Stomach (tissue), 4 donors: ENCODE results near the gene SSC5D.

Experiments
- POLR2A ChIP-seq, 4 donors: fragments of 450-650 bp; IDR thresholded peaks; one replicate each; pipeline ENCODE4 v1.6.1; 2016; ENCODE audit warnings: antibody characterized with exemption in 4 of 4, control low read depth in 2 of 4, mild to moderate bottlenecking in 1 of 4, moderate library complexity in 1 of 4
- POLR2AphosphoS5 ChIP-seq, 3 donors: sonication (generic); formaldehyde crosslinking; IDR thresholded peaks; one replicate each; pipeline ENCODE4 v1.6.1; 2016; ENCODE audit warnings: antibody characterized with exemption in 3 of 3
- TF ChIP-seq, protein P1 (sequence below), 7 experiments: fragments of 450-650 bp in 4 of 7; fragments of 200-600 bp in 3 of 7; sonication (generic) in 3 of 7; IDR thresholded peaks; one replicate each; pipeline ENCODE4 v1.5.1; 2016 to 2019; ENCODE audit warnings: antibody characterized with exemption in 7 of 7, control low read depth in 2 of 7, mild to moderate bottlenecking in 1 of 7

DNA sequence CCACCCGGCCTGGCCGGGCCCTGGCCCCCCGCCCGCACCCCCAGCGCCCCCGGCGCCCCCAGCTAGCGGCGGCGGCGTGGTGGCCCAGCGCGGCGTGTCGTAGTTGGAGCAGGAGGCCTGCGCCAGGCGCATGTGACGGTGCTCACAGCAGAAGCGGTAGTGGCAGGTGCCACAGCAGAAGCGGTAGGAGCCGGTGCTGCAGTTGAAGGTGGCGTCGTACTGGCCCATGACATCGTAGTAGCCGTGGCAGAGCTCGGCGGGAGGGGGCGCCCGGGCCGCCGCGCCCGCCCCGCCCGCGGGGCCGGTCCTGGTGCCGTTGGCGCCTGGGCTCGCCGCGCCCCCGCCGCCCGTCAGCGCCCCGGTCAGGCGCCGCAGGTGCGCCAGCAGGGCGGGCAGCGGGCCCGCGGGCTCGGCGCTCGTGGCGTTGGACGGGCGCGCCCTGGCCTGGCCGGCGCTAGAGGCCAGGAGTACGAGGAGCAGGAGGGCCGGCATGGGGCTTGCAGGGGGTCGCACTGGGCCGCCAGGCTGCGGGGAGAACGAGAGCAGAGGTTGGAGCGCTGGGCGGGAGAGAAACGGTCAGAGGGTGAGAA lies 45.8 kb upstream of the SSC5D start:
- TF ChIP-seq POLR2A (IDR thresholded peaks at IDR 0.05): no peak
- TF ChIP-seq, protein P1, sequence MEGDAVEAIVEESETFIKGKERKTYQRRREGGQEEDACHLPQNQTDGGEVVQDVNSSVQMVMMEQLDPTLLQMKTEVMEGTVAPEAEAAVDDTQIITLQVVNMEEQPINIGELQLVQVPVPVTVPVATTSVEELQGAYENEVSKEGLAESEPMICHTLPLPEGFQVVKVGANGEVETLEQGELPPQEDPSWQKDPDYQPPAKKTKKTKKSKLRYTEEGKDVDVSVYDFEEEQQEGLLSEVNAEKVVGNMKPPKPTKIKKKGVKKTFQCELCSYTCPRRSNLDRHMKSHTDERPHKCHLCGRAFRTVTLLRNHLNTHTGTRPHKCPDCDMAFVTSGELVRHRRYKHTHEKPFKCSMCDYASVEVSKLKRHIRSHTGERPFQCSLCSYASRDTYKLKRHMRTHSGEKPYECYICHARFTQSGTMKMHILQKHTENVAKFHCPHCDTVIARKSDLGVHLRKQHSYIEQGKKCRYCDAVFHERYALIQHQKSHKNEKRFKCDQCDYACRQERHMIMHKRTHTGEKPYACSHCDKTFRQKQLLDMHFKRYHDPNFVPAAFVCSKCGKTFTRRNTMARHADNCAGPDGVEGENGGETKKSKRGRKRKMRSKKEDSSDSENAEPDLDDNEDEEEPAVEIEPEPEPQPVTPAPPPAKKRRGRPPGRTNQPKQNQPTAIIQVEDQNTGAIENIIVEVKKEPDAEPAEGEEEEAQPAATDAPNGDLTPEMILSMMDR (IDR thresholded peaks at IDR 0.05): no peak
- no peak for TF ChIP-seq POLR2AphosphoS5 (IDR thresholded peaks at IDR 0.05)
